K562 (cell line): Measurements from ENCODE around the gene NLGN2. TPM values are rescaled to one million over a fixed set of nuclear protein-coding genes. Genes with fewer than 3 reads are reported as not detected.
A peak's percentile ranks its signal among the peaks of the same experiment; 100 is the strongest.

Experiments used
- C11orf30 ChIP-seq: fragments of 450-650 bp; IDR thresholded peaks from 2 replicates; pipeline ENCODE4 v1.6.1; 2016; ENCODE audit warnings: low read depth, mild to moderate bottlenecking
- CBFA2T3 ChIP-seq: fragments of 450-650 bp; IDR thresholded peaks from 2 replicates; pipeline ENCODE4 v1.6.1; 2017
- CGGBP1 ChIP-seq: fragments of 250-450 bp; sonication (Bioruptor Pico); IDR thresholded peaks from 2 replicates; pipeline ENCODE4 v1.9.0; 2021; ENCODE audit warnings: mild to moderate bottlenecking
- DEAF1 ChIP-seq: fragments of 450-650 bp; formaldehyde crosslinking; IDR thresholded peaks from 2 replicates; pipeline ENCODE4 v1.4.0; 2020; ENCODE audit warnings: mild to moderate bottlenecking, moderate library complexity
- GABPA ChIP-seq: fragments of 200-800 bp; sonication (Bioruptor generic); conservative IDR thresholded peaks from 2 replicates; pipeline ENCODE4 v1.6.1; 2016; ENCODE audit warnings: low read depth, missing genetic modification characterization, missing compliant biosample characterization
- JUND ChIP-seq, 2 experiments: IDR thresholded peaks; 2 replicates in 1 of 2; 3 replicates in 1 of 2; pipeline ENCODE4 v1.6.1; 2011; ENCODE audit warnings: borderline replicate concordance in 2 of 2, low read depth in 2 of 2, low read length in 2 of 2, improper control_type of control experiment in 1 of 2, missing biosample characterization in 1 of 2, missing genetic modification characterization in 1 of 2, missing genetic modification reagents in 1 of 2
- MAFF ChIP-seq: IDR thresholded peaks from 2 replicates; pipeline ENCODE4 v1.6.1; 2012; ENCODE audit warnings: low read length, improper control_type of control experiment
- MAFK ChIP-seq: IDR thresholded peaks from 2 replicates; pipeline ENCODE4 v1.6.1; 2011; ENCODE audit warnings: low read length, improper control_type of control experiment
- NFE2 ChIP-seq: IDR thresholded peaks from 2 replicates; pipeline ENCODE4 v1.6.1; 2014; ENCODE audit warnings: antibody characterized with exemption, low read depth
- NFIC ChIP-seq: fragments of 450-650 bp; IDR thresholded peaks from 2 replicates; pipeline ENCODE4 v1.6.1; 2017; ENCODE audit warnings: mild to moderate bottlenecking, inconsistent platforms
- PBX2 ChIP-seq, 2 experiments: IDR thresholded peaks in 1 of 2; conservative IDR thresholded peaks in 1 of 2; 2 replicates each; pipeline ENCODE4 v1.6.1; 2016; ENCODE audit warnings: low read depth in 2 of 2, mild to moderate bottlenecking in 1 of 2, missing compliant biosample characterization in 1 of 2, missing genetic modification characterization in 1 of 2, moderate library complexity in 1 of 2
- PKNOX1 ChIP-seq: fragments of 450-650 bp; IDR thresholded peaks from 2 replicates; pipeline ENCODE4 v1.6.1; 2016
- POLR2AphosphoS5 ChIP-seq: IDR thresholded peaks from 2 replicates; pipeline ENCODE4 v1.6.1; 2011; ENCODE audit warnings: mild to moderate bottlenecking, low read depth, low read length, moderate library complexity; ENCODE audit not compliant: control insufficient read depth, insufficient read depth
- SMAD4 ChIP-seq: fragments of 250-450 bp; sonication (Bioruptor Pico); conservative IDR thresholded peaks from 2 replicates; pipeline ENCODE4 v1.8.0; 2021; ENCODE audit warnings: inconsistent platforms, mild to moderate bottlenecking, moderate library complexity
- TCF7L2 ChIP-seq: fragments of 150-350 bp; IDR thresholded peaks from 2 replicates; pipeline ENCODE4 v1.6.1; 2016; ENCODE audit warnings: low read depth, mild to moderate bottlenecking, low read length, moderate library complexity
- TGIF2 ChIP-seq: sonication (generic); formaldehyde crosslinking; IDR thresholded peaks from 2 replicates; pipeline ENCODE4 v1.8.1; 2022; ENCODE audit warnings: mild to moderate bottlenecking, missing genetic modification reagents, moderate library complexity
- VEZF1 ChIP-seq: fragments of 200-800 bp; sonication (Bioruptor generic); IDR thresholded peaks from 2 replicates; pipeline ENCODE4 v1.6.1; 2017; ENCODE audit warnings: missing genetic modification characterization, missing compliant biosample characterization
- ZBTB34 ChIP-seq: fragments of 250-450 bp; sonication (Bioruptor Pico); IDR thresholded peaks from 2 replicates; pipeline ENCODE4 v1.8.0; 2021; ENCODE audit warnings: mild to moderate bottlenecking, moderate library complexity
- ZNF316 ChIP-seq: fragments of 450-650 bp; IDR thresholded peaks from 2 replicates; pipeline ENCODE4 v1.6.1; 2016
- polyA plus RNA-seq, 8 experiments: library from polyadenylated mRNA; depleted of rRNA in 4 of 8; stranded (reverse) in 5 of 8; unstranded in 3 of 8; fragments of >200 nt; fragmentation: Nextera tagmentation in 2 of 8; fragmentation: Illumina TruSeq in 1 of 8; extraction: Ambion mirVana in 2 of 8; extraction: Trizol in 1 of 8; gene quantifications; 2 replicates each; pipeline versions ENCODE4 v1.2.1 to v1.2.3, GENCODE V29; 2011 to 2014; ENCODE audit warnings: inconsistent platforms in 1 of 8, missing spikeins in 1 of 8
- total RNA-seq, 7 experiments: library from RNA; depleted of rRNA in 6 of 7; stranded (reverse); fragments of >200 nt in 6 of 7; fragmentation: Illumina TruSeq in 2 of 7; extraction: Trizol in 2 of 7; gene quantifications; 2 replicates each; pipeline versions ENCODE4 v1.2.1 to v1.2.3, GENCODE V29; 2011 to 2021; ENCODE audit warnings: low replicate concordance in 1 of 7

The NLGN2 gene
- total and polyA plus RNA-seq, 9 of the 15 experiments (the other 6 are each of a cell fraction or from before 2014, with no cell fraction given) = 0.11 to 7.8 (median 0.77) TPM

- peak; percentile 67; the same call in 1 of the 2 replicates for TF ChIP-seq SMAD4 (CRISPR knock-in tag)
- no peak for TF ChIP-seq PBX2 (CRISPR knock-in tag; IDR thresholded peaks at IDR 0.05; ENCODE audit: low read depth)
- peak; percentile 72 for TF ChIP-seq PBX2 (tag; conservative IDR thresholded peaks at IDR 0.05; ENCODE audit: low read depth)
- no peak for TF ChIP-seq DEAF1 (CRISPR knock-in tag)
- TF ChIP-seq ZBTB34 (CRISPR knock-in tag) = no peak
- peak; percentile 80 for TF ChIP-seq MAFK
- TF ChIP-seq NFE2 = peak; percentile 75
- peak; percentile 27; the same call in 1 of the 2 replicates for TF ChIP-seq VEZF1 (CRISPR knock-in tag)
- TF ChIP-seq C11orf30 = peak; percentile 97
- peak; percentile 53; the same call in 1 of the 2 replicates for TF ChIP-seq MAFF
- peak; percentile 4; the same call in 1 of the 2 replicates for TF ChIP-seq CBFA2T3
- peak; percentile 97 for TF ChIP-seq ZNF316
- TF ChIP-seq TCF7L2 = no peak
- 0 out of 2 replicates have a peak, but pooled peaks have one; percentile 12 for TF ChIP-seq JUND (IDR thresholded peaks at IDR 0.05; ENCODE audit: borderline replicate concordance, low read depth, low read length)
- no peak for TF ChIP-seq JUND (tag; IDR thresholded peaks at IDR 0.05; ENCODE audit: borderline replicate concordance, low read depth, low read length)
- peak; percentile 6; the same call in 1 of the 2 replicates for TF ChIP-seq NFIC
- TF ChIP-seq PKNOX1 = peak; percentile 74
- TF ChIP-seq TGIF2 (CRISPR knock-in tag) = no peak
- TF ChIP-seq CGGBP1 (CRISPR knock-in tag) = no peak
- TF ChIP-seq POLR2AphosphoS5 = no peak
- no peak for TF ChIP-seq GABPA (tag)
Observed at GRCh38 chr17:7440834-7441195, 33.2 kb downstream of the NLGN2 start (continued).
